Measurements from ENCODE around the gene MRPS23. TPM values are rescaled to one million over a fixed set of nuclear protein-coding genes. Genes with fewer than 3 reads are reported as not detected.

Gene MRPS23
- total RNA-seq, 4 donors from 2014 or later: 12.2 to 17.8 (median 15.0) TPM

- peak; percentile 95 to 97 for DNase-seq (ENCODE audit: low spot score in 2 of 2)
- no peak overlapping the region for H3K4me3 ChIP-seq (ENCODE audit: low read depth, poor library complexity, severe bottlenecking)
- intact Hi-C loops (cut with DNase I; ENCODE audit: low total_unique reads): no loop called here
- 11 to 16% methylated on average over 16 of the region's 16 CpGs for WGBS, 2 donors
- no peak for TF ChIP-seq POLR2A (IDR thresholded peaks at IDR 0.05)
- TF ChIP-seq, protein P1, sequence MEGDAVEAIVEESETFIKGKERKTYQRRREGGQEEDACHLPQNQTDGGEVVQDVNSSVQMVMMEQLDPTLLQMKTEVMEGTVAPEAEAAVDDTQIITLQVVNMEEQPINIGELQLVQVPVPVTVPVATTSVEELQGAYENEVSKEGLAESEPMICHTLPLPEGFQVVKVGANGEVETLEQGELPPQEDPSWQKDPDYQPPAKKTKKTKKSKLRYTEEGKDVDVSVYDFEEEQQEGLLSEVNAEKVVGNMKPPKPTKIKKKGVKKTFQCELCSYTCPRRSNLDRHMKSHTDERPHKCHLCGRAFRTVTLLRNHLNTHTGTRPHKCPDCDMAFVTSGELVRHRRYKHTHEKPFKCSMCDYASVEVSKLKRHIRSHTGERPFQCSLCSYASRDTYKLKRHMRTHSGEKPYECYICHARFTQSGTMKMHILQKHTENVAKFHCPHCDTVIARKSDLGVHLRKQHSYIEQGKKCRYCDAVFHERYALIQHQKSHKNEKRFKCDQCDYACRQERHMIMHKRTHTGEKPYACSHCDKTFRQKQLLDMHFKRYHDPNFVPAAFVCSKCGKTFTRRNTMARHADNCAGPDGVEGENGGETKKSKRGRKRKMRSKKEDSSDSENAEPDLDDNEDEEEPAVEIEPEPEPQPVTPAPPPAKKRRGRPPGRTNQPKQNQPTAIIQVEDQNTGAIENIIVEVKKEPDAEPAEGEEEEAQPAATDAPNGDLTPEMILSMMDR (IDR thresholded peaks at IDR 0.05): no peak
Observed at GRCh38 chr17:57892820-57893595, 43.2 kb upstream of the MRPS23 start.

DNA sequence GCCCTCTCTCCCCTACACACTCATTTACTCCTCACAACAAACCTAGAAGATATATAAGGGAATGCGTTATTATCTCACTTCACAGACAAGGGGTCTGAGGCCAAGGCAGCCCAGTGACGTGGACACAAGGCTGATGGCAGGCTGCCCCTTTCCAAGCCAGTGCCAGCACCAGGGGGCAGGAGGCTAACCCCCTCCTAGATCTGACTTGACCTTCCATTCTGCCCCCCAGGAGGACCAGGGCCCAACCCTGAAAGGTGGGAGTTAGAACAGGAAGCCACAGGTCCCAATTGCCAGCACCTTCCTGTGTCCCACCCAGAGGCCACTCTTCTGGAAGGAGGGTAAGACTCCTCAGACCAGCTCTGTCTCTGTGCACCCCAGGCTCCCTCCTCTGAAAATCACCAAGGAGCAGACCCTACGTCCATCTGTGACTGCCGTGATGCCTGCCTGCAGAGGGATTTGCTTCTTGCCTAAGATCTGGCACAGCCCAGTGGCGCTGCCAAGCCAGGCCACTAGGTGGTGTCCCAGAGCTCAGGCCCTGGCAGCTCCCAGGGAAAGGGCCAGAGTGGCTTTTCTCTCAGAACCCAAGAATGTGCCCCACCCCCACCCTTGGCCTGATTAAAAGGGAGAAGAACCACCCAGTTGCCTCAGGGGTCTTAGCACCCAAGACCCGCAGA is 42.4 kb upstream of the MRPS23 start:
- DNase-seq (ENCODE audit: low spot score in 2 of 2): peak; percentile 80 to 96
- 40% methylated on average over 6 of the region's 6 CpGs for WGBS, 2 donors
- H3K4me3 ChIP-seq (ENCODE audit: low read depth, poor library complexity, severe bottlenecking): no peak overlapping the region
- TF ChIP-seq, protein P1 (IDR thresholded peaks at IDR 0.05): peak in 1 of 3 donors; percentile 89
- TF ChIP-seq POLR2A (IDR thresholded peaks at IDR 0.05): no peak
- intact Hi-C loops (cut with DNase I; ENCODE audit: low total_unique reads): no loop called here

- no peak for TF ChIP-seq POLR2A (IDR thresholded peaks at IDR 0.05)
- TF ChIP-seq, protein P1 (IDR thresholded peaks at IDR 0.05): no peak
- WGBS, 2 donors: 59 to 61% methylated on average over 4 of the region's 4 CpGs
- no peak for DNase-seq (ENCODE audit: low spot score in 2 of 2)
- intact Hi-C loops (cut with DNase I; ENCODE audit: low total_unique reads): no loop called here
- no peak overlapping the region for H3K4me3 ChIP-seq (ENCODE audit: low read depth, poor library complexity, severe bottlenecking)
Observed at GRCh38 chr17:57890857-57891232, 41.0 kb upstream of the MRPS23 start.

- no peak for TF ChIP-seq POLR2A (IDR thresholded peaks at IDR 0.05)
- TF ChIP-seq, protein P1 (IDR thresholded peaks at IDR 0.05): no peak
- H3K4me3 ChIP-seq (ENCODE audit: low read depth, poor library complexity, severe bottlenecking): no peak overlapping the region
- peak; percentile 57 to 95 for DNase-seq (ENCODE audit: low spot score in 2 of 2)
- intact Hi-C loops (cut with DNase I; ENCODE audit: low total_unique reads): no loop called here
- WGBS, 2 donors: 40 to 47% methylated on average over 9 to 11 of the region's 11 CpGs
Observed at GRCh38 chr17:57889892-57890856, 40.3 kb upstream of the MRPS23 start.

DNA sequence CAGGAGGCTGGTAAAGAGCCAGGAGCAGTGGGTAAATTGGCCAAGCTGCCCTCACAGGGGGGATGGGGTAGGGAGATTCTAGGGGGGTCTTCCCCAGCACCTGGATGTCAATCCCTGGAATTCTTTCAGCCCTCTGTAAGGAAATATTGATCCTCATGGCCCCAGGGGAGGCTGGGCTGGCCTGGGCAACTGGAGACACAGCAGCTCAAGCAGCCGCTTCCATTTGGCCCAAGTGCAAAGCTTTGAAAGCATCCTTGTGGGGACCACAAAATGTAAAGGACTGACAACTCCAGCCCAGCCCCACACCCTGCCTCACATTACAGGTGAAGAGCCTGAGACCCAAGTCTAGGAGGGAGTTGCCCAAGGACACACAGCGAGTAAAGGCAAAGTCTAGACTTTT is 39.4 kb upstream of the MRPS23 start:
- intact Hi-C loops (cut with DNase I; ENCODE audit: low total_unique reads): no loop called here
- no peak for DNase-seq (ENCODE audit: low spot score in 2 of 2)
- TF ChIP-seq, protein P1 (IDR thresholded peaks at IDR 0.05): no peak
- no peak for TF ChIP-seq POLR2A (IDR thresholded peaks at IDR 0.05)
- H3K4me3 ChIP-seq (ENCODE audit: low read depth, poor library complexity, severe bottlenecking): no peak overlapping the region
- WGBS, 2 donors: 58 to 75% methylated on average over 2 of the region's 2 CpGs
